ENCODE measurements around the gene MGLL. TPM values are rescaled to one million over a fixed set of nuclear protein-coding genes. Genes with fewer than 3 reads are reported as not detected.

Gene MGLL
- total and polyA plus RNA-seq, 8 donors, result 3.3 to 11.4 (median 6.6) TPM

DNA sequence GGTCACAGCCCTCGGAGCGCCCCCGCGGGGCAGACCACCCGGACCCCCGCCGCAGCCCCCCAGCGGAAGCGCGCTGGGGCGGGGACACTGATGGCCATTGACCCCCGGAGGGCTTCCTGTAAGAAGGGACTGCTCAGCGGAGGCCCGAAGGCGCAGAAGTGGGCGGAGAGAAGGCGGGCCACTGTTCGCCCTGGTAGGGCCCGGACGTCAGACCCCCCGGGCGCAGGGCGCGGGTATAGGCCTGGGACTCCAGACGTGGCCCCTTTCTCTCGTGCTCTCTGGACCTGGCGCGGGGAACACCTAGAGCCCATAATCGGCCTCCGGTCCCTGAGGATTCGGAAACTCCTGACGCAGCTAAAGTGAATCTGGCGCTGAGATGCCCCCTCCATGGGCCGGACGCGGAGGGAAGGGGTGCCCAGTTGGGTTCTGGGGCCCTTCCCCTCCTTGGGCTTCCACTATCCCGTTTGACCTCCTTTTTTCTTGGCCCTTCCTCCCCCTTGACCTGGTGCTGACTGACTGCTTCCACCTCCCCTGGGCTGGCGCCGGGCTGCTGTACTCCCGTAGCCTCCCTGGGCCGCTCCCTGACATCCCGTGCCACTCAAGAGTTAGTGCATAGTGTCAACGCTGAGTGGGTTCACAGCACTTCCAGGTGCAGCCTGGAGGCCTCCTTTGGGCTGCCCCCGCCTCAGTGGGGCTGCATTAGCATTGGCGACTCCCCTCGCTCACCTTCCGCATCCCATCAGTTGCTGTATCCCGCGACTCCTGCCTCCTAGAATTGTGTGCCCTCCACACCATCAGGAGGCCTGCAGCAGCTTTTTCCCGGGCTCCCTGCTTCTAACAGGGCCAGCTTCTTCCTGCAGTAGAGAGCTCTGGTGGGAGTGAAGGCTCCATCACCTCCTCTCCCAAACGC is 148.9 kb downstream of the MGLL start:
- TF ChIP-seq, protein P1, sequence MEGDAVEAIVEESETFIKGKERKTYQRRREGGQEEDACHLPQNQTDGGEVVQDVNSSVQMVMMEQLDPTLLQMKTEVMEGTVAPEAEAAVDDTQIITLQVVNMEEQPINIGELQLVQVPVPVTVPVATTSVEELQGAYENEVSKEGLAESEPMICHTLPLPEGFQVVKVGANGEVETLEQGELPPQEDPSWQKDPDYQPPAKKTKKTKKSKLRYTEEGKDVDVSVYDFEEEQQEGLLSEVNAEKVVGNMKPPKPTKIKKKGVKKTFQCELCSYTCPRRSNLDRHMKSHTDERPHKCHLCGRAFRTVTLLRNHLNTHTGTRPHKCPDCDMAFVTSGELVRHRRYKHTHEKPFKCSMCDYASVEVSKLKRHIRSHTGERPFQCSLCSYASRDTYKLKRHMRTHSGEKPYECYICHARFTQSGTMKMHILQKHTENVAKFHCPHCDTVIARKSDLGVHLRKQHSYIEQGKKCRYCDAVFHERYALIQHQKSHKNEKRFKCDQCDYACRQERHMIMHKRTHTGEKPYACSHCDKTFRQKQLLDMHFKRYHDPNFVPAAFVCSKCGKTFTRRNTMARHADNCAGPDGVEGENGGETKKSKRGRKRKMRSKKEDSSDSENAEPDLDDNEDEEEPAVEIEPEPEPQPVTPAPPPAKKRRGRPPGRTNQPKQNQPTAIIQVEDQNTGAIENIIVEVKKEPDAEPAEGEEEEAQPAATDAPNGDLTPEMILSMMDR (IDR thresholded peaks at IDR 0.05), result no peak
- Histone ChIP-seq H3K4me3 (peak overlapping the region; percentile 75 to 93 (median 86)), H3K27ac (peak overlapping the region in 3 of 4 donors; percentile 6 to 60 (median 31)), H3K36me3 (no peaks in the 10 kb centered on the region), H3K4me1 (peaks cover 0 to 6% (median 4%) of the 10 kb centered on the region in 3 donors), H3K27me3 (no peaks in the 10 kb centered on the region), H3K9me3 (no peaks in the 10 kb centered on the region)
- DNase-seq (peak in 4 of 6 donors; percentile 46 to 73 (median 58)), ATAC-seq (peak; percentile 53 to 57 (median 55)), FAIRE-seq (no peak)
- 12 to 20% methylated on average over 41 to 51 of the region's 51 CpGs for WGBS, 2 donors
- intact Hi-C loops (cut with DNase I), result no loop called here

DNA sequence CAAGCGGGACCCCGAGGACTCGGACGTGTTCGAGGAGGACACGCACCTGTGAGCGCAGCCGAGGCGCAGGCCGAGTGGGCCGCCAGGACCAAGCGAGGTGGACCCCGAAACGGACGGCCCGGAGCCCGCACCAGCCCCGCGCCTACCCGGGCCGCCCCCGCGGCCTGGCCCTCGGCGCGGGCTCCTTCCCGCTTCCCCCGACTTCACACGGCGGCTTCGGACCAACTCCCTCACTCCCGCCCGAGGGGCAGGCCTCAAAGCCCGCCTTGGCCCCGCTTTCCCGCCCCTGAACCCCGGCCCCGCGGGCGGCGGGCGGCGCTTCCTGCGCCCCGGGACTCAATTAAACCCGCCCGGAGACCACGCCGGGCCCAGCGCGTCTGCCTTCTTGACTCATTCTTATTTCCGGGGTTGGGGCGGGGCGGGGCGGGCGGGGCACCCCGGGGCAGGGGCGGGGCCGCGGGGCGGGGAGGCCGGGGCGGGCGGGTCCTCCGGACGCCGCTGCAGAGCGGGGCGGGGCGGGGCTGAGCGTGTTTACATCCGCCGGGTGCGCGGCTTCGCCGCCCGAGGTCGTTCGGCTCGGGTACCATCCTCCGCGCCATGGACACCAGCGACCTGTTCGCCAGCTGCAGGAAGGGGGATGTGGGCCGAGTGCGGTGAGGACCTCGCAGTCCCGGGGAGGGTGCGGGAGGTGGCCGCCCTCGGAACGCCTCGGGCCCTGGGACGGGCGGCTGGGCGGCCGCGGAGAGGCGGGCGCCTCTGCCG is 149.7 kb downstream of the MGLL start, which contains the start of gene ABTB1:
Gene ABTB1 (plus strand): TSS at position 524 of the 762 bp plus-strand sequence. CDS start 74 bp downstream, at position 598.
- Histone ChIP-seq H3K4me3 (peak within 1 kb of the TSS; percentile 75 to 93 (median 86)), H3K9me3 (no peaks in the 10 kb centered on the region), H3K36me3 (no peaks in the 10 kb centered on the region), H3K27me3 (no peaks in the 10 kb centered on the region), H3K27ac (peak within 1 kb of the TSS; percentile 60 to 89 (median 68)), H3K4me1 (peaks cover 0 to 6% (median 4%) of the 10 kb centered on the region in 3 donors)
- 0 to 1% methylated on average over 68 to 102 of the region's 102 CpGs for WGBS, 2 donors
- DNase-seq (peak; percentile 84 to 95 (median 88)), FAIRE-seq (no peak), ATAC-seq (peak; percentile 91 to 94 (median 92))
- TF ChIP-seq, protein P1 (IDR thresholded peaks at IDR 0.05), result no peak
- intact Hi-C loops (cut with DNase I), result no loop called here

DNA sequence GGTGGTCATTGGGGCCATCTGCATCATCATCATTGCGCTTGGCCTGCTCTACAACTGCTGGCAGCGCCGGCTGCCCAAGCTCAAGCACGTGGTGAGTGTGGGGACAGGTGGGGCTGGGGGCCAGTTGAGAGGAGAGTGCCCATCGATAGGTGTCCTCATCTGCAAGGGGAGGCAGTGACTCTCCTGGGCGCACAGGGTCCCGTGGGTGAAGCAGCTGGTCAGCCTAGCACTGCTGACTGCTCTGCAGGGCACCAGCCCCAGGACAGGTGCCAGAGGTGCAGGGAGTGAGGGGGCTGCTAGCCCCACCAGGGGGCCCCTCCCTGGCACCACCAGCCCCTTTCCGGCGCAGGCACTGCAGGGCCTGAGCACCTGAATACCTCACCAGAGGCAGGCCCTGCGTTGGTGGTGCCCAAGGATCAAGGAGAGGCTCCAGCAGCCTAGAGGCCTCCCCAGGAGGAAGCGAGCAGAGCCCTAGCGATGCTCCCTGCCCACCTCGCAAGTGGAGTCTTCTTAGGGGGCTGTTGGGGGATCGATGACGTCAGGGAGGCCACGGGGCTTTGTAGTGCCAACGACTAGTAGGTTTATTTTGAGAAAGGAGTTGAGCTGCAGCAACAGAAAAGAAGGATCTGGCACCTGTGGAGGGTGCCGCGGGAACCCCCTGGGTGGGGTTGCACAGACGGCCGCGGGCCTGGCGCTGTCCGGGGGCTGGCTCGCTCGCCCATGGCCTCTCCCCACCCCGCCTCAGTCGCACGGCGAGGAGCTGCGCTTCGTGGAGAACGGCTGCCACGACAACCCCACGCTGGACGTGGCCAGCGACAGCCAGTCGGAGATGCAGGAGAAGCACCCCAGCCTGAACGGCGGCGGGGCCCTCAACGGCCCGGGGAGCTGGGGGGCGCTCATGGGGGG is 150.5 kb downstream of the MGLL start:
- Histone ChIP-seq H3K36me3 (no peaks in the 10 kb centered on the region), H3K27ac (peak overlapping the region; percentile 60 to 89 (median 68)), H3K9me3 (no peaks in the 10 kb centered on the region), H3K4me1 (peaks cover 0 to 6% (median 4%) of the 10 kb centered on the region in 3 donors), H3K27me3 (no peaks in the 10 kb centered on the region), H3K4me3 (peak overlapping the region; percentile 41 to 93 (median 78))
- TF ChIP-seq, protein P1 (IDR thresholded peaks at IDR 0.05), result no peak
- ATAC-seq (peak; percentile 28 to 48 (median 37)), FAIRE-seq (no peak), DNase-seq (peak in 3 of 6 donors; percentile 54 to 85 (median 70))
- WGBS, 2 donors, result 19 to 23% methylated on average over 41 to 44 of the region's 44 CpGs
- intact Hi-C loops (cut with DNase I), result no loop called here

DNA sequence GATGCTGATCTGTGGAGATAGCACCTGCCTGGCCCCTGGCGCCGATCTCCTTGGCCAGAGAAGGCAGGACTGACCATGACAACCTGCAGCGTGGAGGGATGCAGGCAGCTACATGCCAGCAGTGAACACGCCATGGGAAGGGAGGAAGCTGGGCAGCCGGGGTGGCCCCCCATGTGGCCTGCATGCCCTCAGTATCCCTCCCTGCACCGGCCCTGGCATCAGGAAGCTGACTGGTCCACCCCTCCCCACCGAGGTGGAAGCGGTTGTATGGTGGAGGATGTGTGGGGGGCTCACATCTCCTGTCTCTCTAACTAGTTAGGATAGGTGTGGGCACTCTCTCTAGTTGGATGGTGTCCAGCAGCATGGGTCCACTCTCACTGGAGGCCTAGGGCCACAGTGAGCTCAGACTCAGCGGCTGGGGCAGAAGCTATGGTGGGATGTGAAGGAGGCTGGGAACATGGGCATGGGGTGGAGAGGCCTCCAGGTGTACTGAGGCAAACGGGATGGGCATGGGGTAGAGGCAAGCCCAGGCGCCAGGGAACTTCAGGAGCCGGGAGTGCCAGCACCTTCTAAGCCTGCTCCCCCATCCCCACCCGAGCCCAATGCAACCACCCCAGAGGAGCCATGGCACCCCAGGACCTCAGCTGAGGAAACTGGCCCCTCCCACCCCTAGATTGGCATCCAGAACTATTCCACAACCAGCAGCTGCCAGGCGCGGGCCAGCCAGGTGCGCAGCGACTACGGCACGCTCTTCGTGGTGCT is 151.4 kb downstream of the MGLL start:
- H3K4me1 ChIP-seq, result peaks cover 0 to 6% (median 4%) of the 10 kb centered on the region in 3 donors
- TF ChIP-seq, protein P1 (IDR thresholded peaks at IDR 0.05), result no peak
- no peak for ATAC-seq
- no peaks in the 10 kb centered on the region for H3K36me3 ChIP-seq
- WGBS, 2 donors, result 92 to 93% methylated on average over 20 of the region's 20 CpGs
- no peak for FAIRE-seq
- no peak overlapping the region for H3K27ac ChIP-seq
- no peaks in the 10 kb centered on the region for H3K27me3 ChIP-seq
- intact Hi-C loops (cut with DNase I), result no loop called here
- DNase-seq, result peak in 2 of 6 donors; percentile 56 to 73
- H3K9me3 ChIP-seq, result no peaks in the 10 kb centered on the region
- no peak overlapping the region for H3K4me3 ChIP-seq

All from pancreas (tissue), 10 donors.